NCI-H1105 treated with DMSO at 0.1 percent for 48 hours (cell line): ENCODE data around the gene IRF2BP1.
"Not testable (repeated sequence)": the region's sequence is repeated elsewhere in the genome, so short reads cannot be mapped to it uniquely, and the experiment has no call there.

Source experiments
- DNase-seq: peaks from one replicate; lab custom pipeline; 2025; lab: John Stamatoyannopoulos, UW

The IRF2BP1 gene

GRCh38 chr19:45901912-45902650 lies 16.1 kb upstream of the IRF2BP1 start, which contains the start of gene MYPOP:
MYPOP (minus strand) TSS chr19:45902613; CDS start chr19:45901773, 840 bp downstream.
- peak; percentile 49 for DNase-seq

- DNase-seq: no peak
Observed at GRCh38 chr19:45901432-45901911, 15.5 kb upstream of the IRF2BP1 start.

- peak; percentile 26 for DNase-seq
Observed at GRCh38 chr19:45900738-45901431, 14.9 kb upstream of the IRF2BP1 start.

GRCh38 chr19:45899919-45900589 lies 14.1 kb upstream of the IRF2BP1 start:
- no peak for DNase-seq

GRCh38 chr19:45899253-45899652 lies 13.3 kb upstream of the IRF2BP1 start:
- DNase-seq: no peak

GRCh38 chr19:45897261-45897812 lies 11.4 kb upstream of the IRF2BP1 start:
- no peak for DNase-seq

GRCh38 chr19:45895983-45896599 lies 10.2 kb upstream of the IRF2BP1 start:
- not testable (repeated sequence) for DNase-seq

GRCh38 chr19:45895519-45895972 lies 9.6 kb upstream of the IRF2BP1 start:
- no peak for DNase-seq

- no peak for DNase-seq
Observed at GRCh38 chr19:45890877-45891276, 4.9 kb upstream of the IRF2BP1 start.

GRCh38 chr19:45889210-45889885 lies 3.4 kb upstream of the IRF2BP1 start:
- DNase-seq: no peak

- DNase-seq: no peak
Observed at GRCh38 chr19:45887200-45887710, 1.3 kb upstream of the IRF2BP1 start.

GRCh38 chr19:45886427-45887199 lies 672 bp upstream of the IRF2BP1 start:
- DNase-seq: peak; percentile 89

GRCh38 chr19:45884682-45885555 lies 1.0 kb downstream of the IRF2BP1 start:
- peak; percentile 6 for DNase-seq

- no peak for DNase-seq
Observed at GRCh38 chr19:45883881-45884681, 1.9 kb downstream of the IRF2BP1 start.

- DNase-seq: no peak
Observed at GRCh38 chr19:45883586-45883880, 2.4 kb downstream of the IRF2BP1 start.

GRCh38 chr19:45882652-45883585 lies 3.0 kb downstream of the IRF2BP1 start:
- peak; percentile 62 for DNase-seq

- DNase-seq: peak; percentile 24
Observed at GRCh38 chr19:45881909-45882528, 3.9 kb downstream of the IRF2BP1 start.
